Prostate gland (tissue), 2 donors: ENCODE data around the gene VPS52.

Experiments used
- POLR2A ChIP-seq: fragments of 450-650 bp; IDR thresholded peaks from one replicate; pipeline ENCODE4 v1.6.1; 2016; ENCODE audit warnings: antibody characterized with exemption, mild to moderate bottlenecking
- POLR2AphosphoS5 ChIP-seq: sonication (generic); formaldehyde crosslinking; IDR thresholded peaks from one replicate; pipeline ENCODE4 v1.6.1; 2017; ENCODE audit warnings: antibody characterized with exemption
- TF ChIP-seq, protein P1 (sequence below), 4 experiments: fragments of 200-600 bp in 2 of 4; fragments of 450-650 bp in 2 of 4; sonication (generic) in 2 of 4; IDR thresholded peaks; 1 replicate in 3 of 4; 2 replicates in 1 of 4; pipeline ENCODE4 v1.5.1; 2016 to 2019; ENCODE audit warnings: antibody characterized with exemption in 4 of 4, mild to moderate bottlenecking in 2 of 4, moderate library complexity in 2 of 4

DNA sequence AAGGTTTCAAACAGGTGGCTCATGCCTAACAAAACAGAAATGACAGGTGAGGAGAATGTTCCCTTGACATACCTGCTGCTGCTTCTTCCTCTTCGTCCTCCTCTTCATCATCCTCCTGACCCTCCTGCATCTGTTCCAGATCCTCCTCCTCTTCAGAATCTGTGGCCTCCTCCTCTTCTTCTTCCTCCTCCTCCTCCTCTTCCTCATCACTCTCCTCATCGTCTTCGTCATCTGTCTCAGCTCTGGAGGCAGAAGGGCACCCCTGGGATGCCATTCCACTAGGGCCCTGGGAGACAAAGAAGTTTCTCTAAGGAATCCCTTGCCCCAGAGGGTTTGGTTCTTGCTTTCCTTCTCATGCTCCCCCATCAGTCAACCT is 48.3 kb upstream of the VPS52 start:
- TF ChIP-seq, protein P1, sequence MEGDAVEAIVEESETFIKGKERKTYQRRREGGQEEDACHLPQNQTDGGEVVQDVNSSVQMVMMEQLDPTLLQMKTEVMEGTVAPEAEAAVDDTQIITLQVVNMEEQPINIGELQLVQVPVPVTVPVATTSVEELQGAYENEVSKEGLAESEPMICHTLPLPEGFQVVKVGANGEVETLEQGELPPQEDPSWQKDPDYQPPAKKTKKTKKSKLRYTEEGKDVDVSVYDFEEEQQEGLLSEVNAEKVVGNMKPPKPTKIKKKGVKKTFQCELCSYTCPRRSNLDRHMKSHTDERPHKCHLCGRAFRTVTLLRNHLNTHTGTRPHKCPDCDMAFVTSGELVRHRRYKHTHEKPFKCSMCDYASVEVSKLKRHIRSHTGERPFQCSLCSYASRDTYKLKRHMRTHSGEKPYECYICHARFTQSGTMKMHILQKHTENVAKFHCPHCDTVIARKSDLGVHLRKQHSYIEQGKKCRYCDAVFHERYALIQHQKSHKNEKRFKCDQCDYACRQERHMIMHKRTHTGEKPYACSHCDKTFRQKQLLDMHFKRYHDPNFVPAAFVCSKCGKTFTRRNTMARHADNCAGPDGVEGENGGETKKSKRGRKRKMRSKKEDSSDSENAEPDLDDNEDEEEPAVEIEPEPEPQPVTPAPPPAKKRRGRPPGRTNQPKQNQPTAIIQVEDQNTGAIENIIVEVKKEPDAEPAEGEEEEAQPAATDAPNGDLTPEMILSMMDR (IDR thresholded peaks at IDR 0.05): no peak
- TF ChIP-seq POLR2A: no peak
- TF ChIP-seq POLR2AphosphoS5: no peak
